ENCODE data around the gene UBR2. TPM values are rescaled to one million over a fixed set of nuclear protein-coding genes. Genes with fewer than 3 reads are reported as not detected.

UBR2 gene
- total RNA-seq, 4 donors from 2014 or later = 29.2 to 39.5 (median 30.6) TPM

GRCh38 chr6:42530296-42530695 lies 33.5 kb upstream of the UBR2 start:
- TF ChIP-seq, protein P1, sequence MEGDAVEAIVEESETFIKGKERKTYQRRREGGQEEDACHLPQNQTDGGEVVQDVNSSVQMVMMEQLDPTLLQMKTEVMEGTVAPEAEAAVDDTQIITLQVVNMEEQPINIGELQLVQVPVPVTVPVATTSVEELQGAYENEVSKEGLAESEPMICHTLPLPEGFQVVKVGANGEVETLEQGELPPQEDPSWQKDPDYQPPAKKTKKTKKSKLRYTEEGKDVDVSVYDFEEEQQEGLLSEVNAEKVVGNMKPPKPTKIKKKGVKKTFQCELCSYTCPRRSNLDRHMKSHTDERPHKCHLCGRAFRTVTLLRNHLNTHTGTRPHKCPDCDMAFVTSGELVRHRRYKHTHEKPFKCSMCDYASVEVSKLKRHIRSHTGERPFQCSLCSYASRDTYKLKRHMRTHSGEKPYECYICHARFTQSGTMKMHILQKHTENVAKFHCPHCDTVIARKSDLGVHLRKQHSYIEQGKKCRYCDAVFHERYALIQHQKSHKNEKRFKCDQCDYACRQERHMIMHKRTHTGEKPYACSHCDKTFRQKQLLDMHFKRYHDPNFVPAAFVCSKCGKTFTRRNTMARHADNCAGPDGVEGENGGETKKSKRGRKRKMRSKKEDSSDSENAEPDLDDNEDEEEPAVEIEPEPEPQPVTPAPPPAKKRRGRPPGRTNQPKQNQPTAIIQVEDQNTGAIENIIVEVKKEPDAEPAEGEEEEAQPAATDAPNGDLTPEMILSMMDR (IDR thresholded peaks at IDR 0.05) = no peak
- no peak for TF ChIP-seq EP300 (IDR thresholded peaks at IDR 0.05)
- TF ChIP-seq POLR2A (IDR thresholded peaks at IDR 0.05) = no peak
- Histone ChIP-seq H3K36me3 (no peaks in the 10 kb centered on the region), H3K4me3 (no peak overlapping the region), H3K27ac (no peak overlapping the region), H3K4me1 (peaks cover 0 to 7% (median 0%) of the 10 kb centered on the region in 4 donors), H3K27me3 (no peaks in the 10 kb centered on the region), H3K9me3 (no peaks in the 10 kb centered on the region)
- no peak for DNase-seq (ENCODE audit: low spot score in 2 of 2)
- 92% methylated on average over 1 of the region's 1 CpG for WGBS, 2 donors

DNA sequence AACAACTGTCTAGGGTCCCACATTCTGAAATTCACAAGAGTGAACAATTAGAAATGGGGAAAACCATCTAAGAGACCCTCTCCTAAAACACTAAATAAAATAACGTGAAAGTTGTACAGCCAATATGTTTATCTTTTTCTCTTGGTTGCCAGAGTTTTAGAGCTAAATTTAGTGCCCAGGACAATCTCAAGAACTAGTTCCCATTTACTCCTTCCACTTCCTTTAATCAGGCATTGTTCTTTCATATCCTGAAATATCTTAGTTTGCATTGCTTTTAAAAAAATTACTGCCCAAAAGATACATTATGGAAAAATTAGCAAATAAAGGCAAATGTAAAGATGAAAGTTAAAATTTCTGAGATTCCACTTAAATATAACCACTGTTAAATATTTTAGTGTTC lies 33.1 kb upstream of the UBR2 start:
- 57 to 62% methylated on average over 1 of the region's 1 CpG for WGBS, 2 donors
- Histone ChIP-seq H3K4me1 (peaks cover 0 to 7% (median 0%) of the 10 kb centered on the region in 4 donors), H3K36me3 (no peaks in the 10 kb centered on the region), H3K9me3 (no peaks in the 10 kb centered on the region), H3K4me3 (no peak overlapping the region), H3K27ac (no peak overlapping the region), H3K27me3 (no peaks in the 10 kb centered on the region)
- no peak for TF ChIP-seq POLR2A (IDR thresholded peaks at IDR 0.05)
- no peak for TF ChIP-seq EP300 (IDR thresholded peaks at IDR 0.05)
- TF ChIP-seq, protein P1 (IDR thresholded peaks at IDR 0.05) = no peak
- DNase-seq (ENCODE audit: low spot score in 2 of 2) = no peak

DNA sequence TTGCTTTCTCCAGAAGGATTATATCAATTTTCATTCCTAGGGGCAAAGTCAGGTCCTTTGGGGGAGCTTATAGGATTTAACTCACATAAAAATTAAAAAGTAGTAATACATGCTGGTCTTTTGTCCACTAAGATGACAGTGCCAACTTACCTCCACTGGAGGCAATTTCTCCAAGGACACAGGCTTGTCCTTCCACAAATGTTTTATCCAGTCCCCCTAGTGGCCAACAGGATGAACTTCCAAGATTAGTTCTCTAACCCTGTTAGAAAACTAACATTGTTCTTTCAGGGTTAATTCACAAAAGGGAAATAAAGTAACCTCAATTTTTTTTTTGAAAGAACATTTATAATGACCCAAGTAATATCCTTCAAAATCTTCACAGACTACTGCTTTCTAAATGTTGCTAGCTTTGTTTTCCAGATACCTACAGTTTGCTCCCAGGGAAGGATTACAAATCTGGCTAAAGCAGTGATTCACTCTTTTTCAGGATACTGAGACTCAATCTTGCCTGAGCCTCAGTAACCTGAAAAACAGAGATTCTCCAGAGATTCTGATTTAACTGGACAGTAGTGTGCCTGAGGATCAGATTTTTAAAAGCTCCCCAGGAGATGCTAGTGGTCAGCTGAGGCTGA lies 31.7 kb upstream of the UBR2 start:
- TF ChIP-seq, protein P1 (IDR thresholded peaks at IDR 0.05) = peak; percentile 71 to 86 (median 79)
- no peak for TF ChIP-seq EP300 (IDR thresholded peaks at IDR 0.05)
- TF ChIP-seq POLR2A (IDR thresholded peaks at IDR 0.05) = no peak
- no peaks in the 10 kb centered on the region for H3K36me3 ChIP-seq
- no peak overlapping the region for H3K4me3 ChIP-seq
- H3K9me3 ChIP-seq = no peaks in the 10 kb centered on the region
- DNase-seq (ENCODE audit: low spot score in 2 of 2) = peak in 1 of 2 donors; percentile 13
- no peaks in the 10 kb centered on the region for H3K27me3 ChIP-seq
- H3K27ac ChIP-seq = no peak overlapping the region
- H3K4me1 ChIP-seq = peaks cover 0 to 7% (median 0%) of the 10 kb centered on the region in 4 donors

GRCh38 chr6:42533794-42534193 lies 30.0 kb upstream of the UBR2 start:
- WGBS, 2 donors = 84 to 89% methylated on average over 5 of the region's 5 CpGs
- H3K27me3 ChIP-seq = no peaks in the 10 kb centered on the region
- TF ChIP-seq EP300 (IDR thresholded peaks at IDR 0.05) = no peak

GRCh38 chr6:42537536-42537935 lies 26.3 kb upstream of the UBR2 start:
- Histone ChIP-seq H3K27ac (no peak overlapping the region), H3K27me3 (no peaks in the 10 kb centered on the region), H3K4me1 (no peaks in the 10 kb centered on the region), H3K36me3 (no peaks in the 10 kb centered on the region), H3K9me3 (no peaks in the 10 kb centered on the region), H3K4me3 (no peak overlapping the region)
- 88 to 92% methylated on average over 1 of the region's 1 CpG for WGBS, 2 donors
- TF ChIP-seq POLR2A (IDR thresholded peaks at IDR 0.05) (no peak), EP300 (IDR thresholded peaks at IDR 0.05) (no peak)
- TF ChIP-seq, protein P1 (IDR thresholded peaks at IDR 0.05) = no peak
- no peak for DNase-seq (ENCODE audit: low spot score in 2 of 2)

More at GRCh38 chr6:42533794-42534193, 30.0 kb upstream of the UBR2 start:
- Histone ChIP-seq H3K36me3 (no peaks in the 10 kb centered on the region), H3K27ac (no peak overlapping the region), H3K4me3 (no peak overlapping the region), H3K9me3 (no peaks in the 10 kb centered on the region), H3K4me1 (peaks cover 0 to 7% (median 0%) of the 10 kb centered on the region in 4 donors)
- no peak for DNase-seq (ENCODE audit: low spot score in 2 of 2)

All from tibial nerve (tissue), 4 donors.